HEK293 (cell line): Measurements from ENCODE around the gene RAP1A.

Source experiments
- BCL6B ChIP-seq: fragments of 450-650 bp; formaldehyde crosslinking; IDR thresholded peaks from 2 replicates; pipeline ENCODE4 v1.5.1; 2017; ENCODE audit warnings: missing biosample characterization, missing genetic modification characterization
- GLI2 ChIP-seq: fragments of 450-650 bp; formaldehyde crosslinking; IDR thresholded peaks from 2 replicates; pipeline ENCODE4; 2017; ENCODE audit warnings: missing biosample characterization, missing genetic modification characterization, low read depth, borderline replicate concordance
- GLIS1 ChIP-seq: fragments of 450-650 bp; formaldehyde crosslinking; IDR thresholded peaks from 2 replicates; pipeline ENCODE4 v1.5.1; 2016; ENCODE audit warnings: missing biosample characterization, missing genetic modification characterization
- IKZF3 ChIP-seq: fragments of 450-650 bp; IDR thresholded peaks from 2 replicates; pipeline ENCODE4 v1.5.0; 2018; ENCODE audit warnings: missing biosample characterization, mild to moderate bottlenecking, missing genetic modification characterization, moderate library complexity
- KLF7 ChIP-seq: fragments of 450-650 bp; formaldehyde crosslinking; IDR thresholded peaks from 2 replicates; pipeline ENCODE4 v1.5.1; 2016; ENCODE audit warnings: missing biosample characterization, missing genetic modification characterization, borderline replicate concordance
- MYNN ChIP-seq: fragments of 450-650 bp; formaldehyde crosslinking; IDR thresholded peaks from 2 replicates; pipeline ENCODE4 v1.5.1; 2016; ENCODE audit warnings: missing biosample characterization, missing genetic modification characterization, borderline replicate concordance
- OSR2 ChIP-seq: fragments of 450-650 bp; formaldehyde crosslinking; IDR thresholded peaks from 2 replicates; pipeline ENCODE4 v1.5.1; 2016; ENCODE audit warnings: missing biosample characterization, missing genetic modification characterization
- OVOL3 ChIP-seq: fragments of 450-650 bp; formaldehyde crosslinking; IDR thresholded peaks from 2 replicates; pipeline ENCODE4 v1.5.1; 2016; ENCODE audit warnings: missing biosample characterization, missing genetic modification characterization
- PRDM4 ChIP-seq: fragments of 450-650 bp; formaldehyde crosslinking; IDR thresholded peaks from 2 replicates; pipeline ENCODE4 v1.5.1; 2017; ENCODE audit warnings: missing biosample characterization, missing genetic modification characterization
- REPIN1 ChIP-seq: fragments of 450-650 bp; formaldehyde crosslinking; IDR thresholded peaks from 2 replicates; pipeline ENCODE4 v1.5.1; 2017; ENCODE audit warnings: missing biosample characterization, missing genetic modification characterization, low read depth
- REST ChIP-seq: fragments of 450-650 bp; formaldehyde crosslinking; IDR thresholded peaks from 2 replicates; pipeline ENCODE4 v1.5.1; 2016; ENCODE audit warnings: missing biosample characterization, missing genetic modification characterization
- SETDB1 ChIP-seq: IDR thresholded peaks from one replicate; pipeline ENCODE4 v1.6.1; 2017; ENCODE audit warnings: mild to moderate bottlenecking, low read length, moderate library complexity, mixed read lengths; ENCODE audit not compliant: insufficient read length
- SP7 ChIP-seq: fragments of 450-650 bp; formaldehyde crosslinking; IDR thresholded peaks from 2 replicates; pipeline ENCODE4 v1.5.1; 2016; ENCODE audit warnings: missing biosample characterization, missing genetic modification characterization
- ZBTB48 ChIP-seq: fragments of 450-650 bp; formaldehyde crosslinking; IDR thresholded peaks from 2 replicates; pipeline ENCODE4 v1.5.1; 2016; ENCODE audit warnings: missing biosample characterization, missing genetic modification characterization
- ZFP3 ChIP-seq: fragments of 450-650 bp; formaldehyde crosslinking; IDR thresholded peaks from 2 replicates; pipeline ENCODE4 v1.5.1; 2016; ENCODE audit warnings: low read depth, missing biosample characterization, missing genetic modification characterization
- ZIC2 ChIP-seq: fragments of 450-650 bp; formaldehyde crosslinking; IDR thresholded peaks from 2 replicates; pipeline ENCODE4 v1.5.1; 2016; ENCODE audit warnings: missing biosample characterization, missing genetic modification characterization
- ZNF114 ChIP-seq: fragments of 450-650 bp; formaldehyde crosslinking; IDR thresholded peaks from 2 replicates; pipeline ENCODE4 v1.5.0; 2017; ENCODE audit warnings: missing biosample characterization, missing genetic modification characterization
- ZNF248 ChIP-seq: fragments of 450-650 bp; formaldehyde crosslinking; IDR thresholded peaks from 2 replicates; pipeline ENCODE4 v1.5.1; 2017; ENCODE audit warnings: missing biosample characterization, missing genetic modification characterization
- ZNF341 ChIP-seq: fragments of 450-650 bp; formaldehyde crosslinking; IDR thresholded peaks from 2 replicates; pipeline ENCODE4; 2016; ENCODE audit warnings: low read depth, missing biosample characterization, missing genetic modification characterization
- ZNF416 ChIP-seq: fragments of 450-650 bp; formaldehyde crosslinking; IDR thresholded peaks from 2 replicates; pipeline ENCODE4 v1.5.1; 2016; ENCODE audit warnings: missing biosample characterization, missing genetic modification characterization
- ZNF433 ChIP-seq: fragments of 450-650 bp; formaldehyde crosslinking; IDR thresholded peaks from 2 replicates; pipeline ENCODE4 v1.5.1; 2016; ENCODE audit warnings: missing biosample characterization, missing genetic modification characterization, low read depth
- ZNF530 ChIP-seq: fragments of 450-650 bp; formaldehyde crosslinking; IDR thresholded peaks from 2 replicates; pipeline ENCODE4 v1.5.1; 2016; ENCODE audit warnings: low read depth, missing biosample characterization, missing genetic modification characterization
- ZNF561 ChIP-seq: fragments of 450-650 bp; IDR thresholded peaks from 2 replicates; pipeline ENCODE4 v1.5.1; 2018; ENCODE audit warnings: missing biosample characterization, missing genetic modification characterization, borderline replicate concordance
- ZNF571 ChIP-seq: fragments of 450-650 bp; formaldehyde crosslinking; IDR thresholded peaks from 2 replicates; pipeline ENCODE4 v1.5.0; 2017; ENCODE audit warnings: missing biosample characterization, missing genetic modification characterization
- ZNF624 ChIP-seq: fragments of 450-650 bp; formaldehyde crosslinking; IDR thresholded peaks from 2 replicates; pipeline ENCODE4 v1.5.1; 2017; ENCODE audit warnings: missing biosample characterization, missing genetic modification characterization
- ZNF843 ChIP-seq: fragments of 450-650 bp; formaldehyde crosslinking; IDR thresholded peaks from 2 replicates; pipeline ENCODE4 v1.5.1; 2016; ENCODE audit warnings: missing biosample characterization, missing genetic modification characterization
- ZSCAN16 ChIP-seq: fragments of 450-650 bp; formaldehyde crosslinking; IDR thresholded peaks from 2 replicates; pipeline ENCODE4 v1.5.1; 2016; ENCODE audit warnings: missing biosample characterization, missing genetic modification characterization
- ZSCAN18 ChIP-seq: fragments of 450-650 bp; formaldehyde crosslinking; IDR thresholded peaks from 2 replicates; pipeline ENCODE4 v1.5.1; 2016; ENCODE audit warnings: missing biosample characterization, missing genetic modification characterization
- TF ChIP-seq, protein P1 (sequence below): fragments of 450-650 bp; formaldehyde crosslinking; IDR thresholded peaks from 2 replicates; pipeline ENCODE4 v1.5.1; 2016; ENCODE audit warnings: missing biosample characterization, missing genetic modification characterization
- TF ChIP-seq, protein P2 (sequence below): fragments of 450-650 bp; formaldehyde crosslinking; IDR thresholded peaks from 2 replicates; pipeline ENCODE4 v1.5.1; 2016; ENCODE audit warnings: missing biosample characterization, missing genetic modification characterization
- TF ChIP-seq, protein P3 (sequence below): fragments of 450-650 bp; formaldehyde crosslinking; IDR thresholded peaks from 2 replicates; pipeline ENCODE4 v1.5.1; 2016; ENCODE audit warnings: missing biosample characterization, missing genetic modification characterization

Gene RAP1A

GRCh38 chr1:111747282-111747734, 127.7 kb downstream of the RAP1A start (continued):
- TF ChIP-seq MYNN (no peak), PRDM4 (tag by site-specific recombination) (no peak), GLI2 (tag by site-specific recombination) (no peak), REPIN1 (tag by site-specific recombination) (no peak), ZBTB48 (tag by site-specific recombination) (no peak), BCL6B (no peak), ZNF416 (tag by site-specific recombination) (no peak), ZNF843 (tag by site-specific recombination) (no peak), IKZF3 (tag by site-specific recombination) (no peak), ZNF433 (no peak), ZNF248 (tag by site-specific recombination) (no peak), REST (tag by site-specific recombination) (no peak), SETDB1 (peak; percentile 70), ZSCAN16 (no peak), KLF7 (tag by site-specific recombination) (no peak), ZNF571 (tag by site-specific recombination) (no peak), OSR2 (tag by site-specific recombination) (no peak), GLIS1 (tag by site-specific recombination) (no peak), ZNF624 (tag by site-specific recombination) (no peak), OVOL3 (no peak), ZNF341 (tag by site-specific recombination) (no peak), SP7 (tag by site-specific recombination) (peak; percentile 75), ZNF530 (no peak), ZNF114 (tag by site-specific recombination) (no peak), ZIC2 (tag by site-specific recombination) (no peak), ZSCAN18 (tag by site-specific recombination) (no peak), ZFP3 (tag by site-specific recombination) (no peak), ZNF561 (tag by site-specific recombination) (no peak)
- TF ChIP-seq, protein P1, sequence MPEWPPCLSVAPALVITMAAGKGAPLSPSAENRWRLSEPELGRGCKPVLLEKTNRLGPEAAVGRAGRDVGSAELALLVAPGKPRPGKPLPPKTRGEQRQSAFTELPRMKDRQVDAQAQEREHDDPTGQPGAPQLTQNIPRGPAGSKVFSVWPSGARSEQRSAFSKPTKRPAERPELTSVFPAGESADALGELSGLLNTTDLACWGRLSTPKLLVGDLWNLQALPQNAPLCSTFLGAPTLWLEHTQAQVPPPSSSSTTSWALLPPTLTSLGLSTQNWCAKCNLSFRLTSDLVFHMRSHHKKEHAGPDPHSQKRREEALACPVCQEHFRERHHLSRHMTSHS (tag by site-specific recombination), result no peak
- TF ChIP-seq, protein P2, sequence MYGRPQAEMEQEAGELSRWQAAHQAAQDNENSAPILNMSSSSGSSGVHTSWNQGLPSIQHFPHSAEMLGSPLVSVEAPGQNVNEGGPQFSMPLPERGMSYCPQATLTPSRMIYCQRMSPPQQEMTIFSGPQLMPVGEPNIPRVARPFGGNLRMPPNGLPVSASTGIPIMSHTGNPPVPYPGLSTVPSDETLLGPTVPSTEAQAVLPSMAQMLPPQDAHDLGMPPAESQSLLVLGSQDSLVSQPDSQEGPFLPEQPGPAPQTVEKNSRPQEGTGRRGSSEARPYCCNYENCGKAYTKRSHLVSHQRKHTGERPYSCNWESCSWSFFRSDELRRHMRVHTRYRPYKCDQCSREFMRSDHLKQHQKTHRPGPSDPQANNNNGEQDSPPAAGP (tag by site-specific recombination), result no peak
- TF ChIP-seq, protein P3, sequence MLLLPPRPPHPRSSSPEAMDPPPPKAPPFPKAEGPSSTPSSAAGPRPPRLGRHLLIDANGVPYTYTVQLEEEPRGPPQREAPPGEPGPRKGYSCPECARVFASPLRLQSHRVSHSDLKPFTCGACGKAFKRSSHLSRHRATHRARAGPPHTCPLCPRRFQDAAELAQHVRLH (tag by site-specific recombination), result peak; percentile 98
